ENCODE results near the gene STXBP4. TPM values are rescaled to one million over a fixed set of nuclear protein-coding genes. Genes with fewer than 3 reads are reported as not detected.

The STXBP4 gene
- total RNA-seq, 2 donors from 2014 or later, result 6.1 to 7.4 TPM

DNA sequence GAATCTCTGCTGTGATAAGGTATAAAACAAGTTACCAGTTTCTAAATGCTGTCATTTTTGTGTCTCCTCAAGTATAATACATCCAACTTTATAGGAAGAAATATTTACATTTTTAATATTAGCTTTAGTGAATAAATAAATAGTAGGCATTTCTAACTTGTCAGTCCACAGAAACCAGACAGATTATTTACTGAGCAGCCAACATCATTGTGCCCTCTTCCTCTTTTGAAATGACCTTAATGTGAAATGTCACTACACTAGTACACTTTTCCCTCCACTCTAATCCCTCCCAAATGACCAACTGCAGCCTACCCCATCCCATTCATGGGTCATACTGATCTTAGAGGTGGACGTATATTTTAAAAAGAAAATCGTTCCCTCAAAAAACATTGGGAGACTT is 9.2 kb downstream of the STXBP4 start:
- Mint-ChIP-seq H3K4me3 (no peak overlapping the region), H3K4me1 (peaks cover 11% of the 10 kb centered on the region), H3K27ac (no peak overlapping the region), H3K27me3 (no peaks in the 10 kb centered on the region), H3K36me3 (ENCODE audit: low read depth) (no peaks in the 10 kb centered on the region)
- DNase-seq (no peak), ATAC-seq (no peak)
- H3K9me3 ChIP-seq (ENCODE audit: control insufficient read depth, low read length, poor library complexity, severe bottlenecking), result no peaks in the 10 kb centered on the region

DNA sequence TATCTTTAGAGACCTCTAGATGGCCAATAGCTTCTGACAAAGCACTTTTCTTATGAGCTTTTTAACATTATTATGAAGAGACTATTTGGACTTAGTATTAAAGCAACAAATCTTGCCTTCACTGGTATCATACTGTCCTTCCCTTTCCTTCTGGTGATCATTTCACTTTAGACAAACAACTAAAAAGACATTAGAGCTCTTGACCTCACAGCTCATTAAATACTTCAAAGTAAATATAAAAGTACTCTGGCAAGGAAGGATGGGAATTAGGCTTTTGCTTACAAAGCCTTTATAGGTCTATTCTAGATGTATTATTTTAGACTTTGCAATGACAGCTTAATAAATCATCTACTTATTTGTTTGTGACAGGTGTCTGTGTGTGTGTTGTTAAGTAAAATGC is 11.1 kb downstream of the STXBP4 start:
- Mint-ChIP-seq H3K27ac (no peak overlapping the region), H3K4me3 (no peak overlapping the region), H3K36me3 (ENCODE audit: low read depth) (peaks cover under 1% of the 10 kb centered on the region), H3K4me1 (peaks cover 10% of the 10 kb centered on the region), H3K27me3 (no peaks in the 10 kb centered on the region)
- ATAC-seq (no peak), DNase-seq (no peak)
- no peaks in the 10 kb centered on the region for H3K9me3 ChIP-seq (ENCODE audit: control insufficient read depth, low read length, poor library complexity, severe bottlenecking)

DNA sequence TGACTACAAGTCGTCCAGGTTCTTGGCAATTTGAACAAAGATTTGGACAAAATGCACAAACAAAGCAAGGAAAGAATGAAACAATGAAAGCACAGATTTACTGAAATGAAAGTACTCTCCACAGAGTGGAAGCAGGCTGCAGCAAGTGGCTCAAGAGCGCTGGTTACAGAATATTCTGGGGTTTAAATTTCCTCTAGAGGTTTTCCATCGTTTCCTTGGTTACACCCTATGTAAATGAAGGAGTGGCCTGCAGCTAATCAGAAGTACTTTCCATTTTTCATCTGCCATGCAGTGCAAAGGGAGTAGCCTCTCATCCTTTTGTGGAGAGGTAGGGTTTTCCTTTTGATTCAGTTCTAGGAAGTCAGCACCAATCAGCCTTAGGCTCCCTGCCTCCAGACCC is 11.8 kb downstream of the STXBP4 start:
- DNase-seq (no peak), ATAC-seq (no peak)
- peaks cover 2% of the 10 kb centered on the region for H3K36me3 Mint-ChIP-seq (ENCODE audit: low read depth)
- no peaks in the 10 kb centered on the region for H3K9me3 ChIP-seq (ENCODE audit: control insufficient read depth, low read length, poor library complexity, severe bottlenecking)
- no peaks in the 10 kb centered on the region for H3K27me3 Mint-ChIP-seq
- peaks cover 12% of the 10 kb centered on the region for H3K4me1 Mint-ChIP-seq
- H3K27ac Mint-ChIP-seq, result no peak overlapping the region
- no peak overlapping the region for H3K4me3 Mint-ChIP-seq

DNA sequence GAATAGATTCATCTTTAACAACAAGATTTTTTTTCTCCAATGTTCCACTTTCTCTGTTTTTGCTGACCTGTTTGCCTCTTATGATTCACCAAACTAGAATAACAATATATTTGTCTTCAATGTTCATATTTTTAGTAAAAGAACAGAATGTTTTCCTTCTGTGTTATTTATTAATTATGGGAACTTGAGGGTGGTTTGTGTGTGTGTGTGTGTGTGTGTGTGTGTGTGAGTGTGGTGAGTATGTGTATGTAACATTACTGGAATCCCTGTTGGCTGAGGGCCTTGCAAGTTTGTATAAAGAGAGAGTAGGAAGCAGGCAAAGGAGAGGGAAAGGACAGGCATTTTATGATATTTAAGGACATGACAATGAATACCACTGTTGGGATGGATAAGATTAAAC is 13.8 kb downstream of the STXBP4 start:
- ATAC-seq, result no peak
- peaks cover 5% of the 10 kb centered on the region for H3K4me1 Mint-ChIP-seq
- H3K27me3 Mint-ChIP-seq, result no peaks in the 10 kb centered on the region

DNA sequence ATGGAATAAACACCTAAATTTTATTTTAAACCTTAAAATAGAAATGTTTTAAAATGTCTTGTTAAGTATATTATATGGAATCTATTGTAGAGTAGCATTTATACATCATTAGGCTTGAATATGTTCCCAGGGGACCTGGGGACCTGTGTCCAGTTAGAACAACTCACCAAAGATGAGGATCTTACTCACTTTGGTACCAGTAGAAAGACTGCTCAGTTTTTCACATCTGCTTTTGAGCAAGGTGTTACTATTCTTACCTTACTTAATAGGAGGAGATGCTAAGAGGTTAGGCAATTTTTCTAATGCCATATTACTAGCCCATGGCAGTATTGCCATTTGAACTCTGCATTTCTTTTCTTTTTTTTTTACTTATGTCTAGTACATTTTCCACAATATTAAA is 14.7 kb downstream of the STXBP4 start:
- no peaks in the 10 kb centered on the region for H3K9me3 ChIP-seq (ENCODE audit: control insufficient read depth, low read length, poor library complexity, severe bottlenecking)
- ATAC-seq (no peak), DNase-seq (no peak)
- H3K36me3 Mint-ChIP-seq (ENCODE audit: low read depth), result peaks cover 2% of the 10 kb centered on the region
- H3K4me1 Mint-ChIP-seq, result peaks cover 5% of the 10 kb centered on the region
- H3K4me3 Mint-ChIP-seq, result no peak overlapping the region
- H3K27ac Mint-ChIP-seq, result no peak overlapping the region
- no peaks in the 10 kb centered on the region for H3K27me3 Mint-ChIP-seq

More for the DNA sequence above, 13.8 kb downstream of the STXBP4 start:
- no peak for DNase-seq
- H3K4me3 Mint-ChIP-seq, result no peak overlapping the region
- H3K9me3 ChIP-seq (ENCODE audit: control insufficient read depth, low read length, poor library complexity, severe bottlenecking), result no peaks in the 10 kb centered on the region
- H3K36me3 Mint-ChIP-seq (ENCODE audit: low read depth), result peaks cover 2% of the 10 kb centered on the region
- no peak overlapping the region for H3K27ac Mint-ChIP-seq

DNA sequence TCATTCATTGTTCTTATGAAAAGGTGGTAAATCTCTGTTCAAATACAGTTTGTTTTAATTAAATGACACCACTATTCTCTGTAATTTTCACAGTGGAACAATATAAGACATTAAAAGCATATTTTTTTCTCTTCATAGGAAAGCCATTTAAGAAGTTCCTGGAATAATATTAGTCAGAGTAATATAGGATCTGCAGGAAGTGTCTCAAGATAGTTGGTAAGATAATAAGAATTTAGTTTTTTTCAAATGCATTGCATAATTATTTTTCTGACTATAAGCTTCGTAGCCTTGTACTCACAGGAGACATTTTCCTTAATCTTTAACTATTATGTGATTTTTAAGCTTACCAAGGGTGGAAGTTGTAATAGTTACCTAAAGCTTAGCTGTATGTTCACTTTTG is 16.9 kb downstream of the STXBP4 start:
- H3K27ac Mint-ChIP-seq, result no peak overlapping the region
- no peak for DNase-seq
- H3K27me3 Mint-ChIP-seq, result no peaks in the 10 kb centered on the region
- ATAC-seq, result no peak
- H3K4me1 Mint-ChIP-seq, result peaks cover 5% of the 10 kb centered on the region
- no peak overlapping the region for H3K4me3 Mint-ChIP-seq
- no peaks in the 10 kb centered on the region for H3K9me3 ChIP-seq (ENCODE audit: control insufficient read depth, low read length, poor library complexity, severe bottlenecking)
- H3K36me3 Mint-ChIP-seq (ENCODE audit: low read depth), result peaks cover 2% of the 10 kb centered on the region

DNA sequence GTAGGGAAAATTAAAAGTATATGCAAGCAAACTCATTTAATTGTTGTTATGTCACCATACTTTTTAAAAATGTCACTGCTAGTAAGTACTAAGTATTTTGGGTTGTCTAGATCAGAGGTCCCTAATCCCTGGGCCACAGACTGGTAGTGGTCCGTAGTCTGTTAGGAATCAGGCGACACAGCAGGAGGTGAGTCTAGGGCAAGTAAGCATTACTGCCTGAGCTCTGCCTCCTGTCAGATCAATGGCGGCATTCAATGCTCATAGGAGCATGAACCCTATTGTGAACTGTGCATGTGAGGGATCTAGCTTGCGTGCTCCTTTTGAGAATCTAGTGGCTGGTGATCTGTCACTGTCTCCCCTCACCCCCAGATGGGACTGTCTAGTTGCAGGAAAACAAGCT is 21.6 kb downstream of the STXBP4 start:
- no peaks in the 10 kb centered on the region for H3K27me3 Mint-ChIP-seq
- no peak overlapping the region for H3K4me3 Mint-ChIP-seq
- ATAC-seq (no peak), DNase-seq (no peak)
- no peaks in the 10 kb centered on the region for H3K9me3 ChIP-seq (ENCODE audit: control insufficient read depth, low read length, poor library complexity, severe bottlenecking)
- no peak overlapping the region for H3K27ac Mint-ChIP-seq
- peaks cover 5% of the 10 kb centered on the region for H3K36me3 Mint-ChIP-seq (ENCODE audit: low read depth)
- no peaks in the 10 kb centered on the region for H3K4me1 Mint-ChIP-seq

DNA sequence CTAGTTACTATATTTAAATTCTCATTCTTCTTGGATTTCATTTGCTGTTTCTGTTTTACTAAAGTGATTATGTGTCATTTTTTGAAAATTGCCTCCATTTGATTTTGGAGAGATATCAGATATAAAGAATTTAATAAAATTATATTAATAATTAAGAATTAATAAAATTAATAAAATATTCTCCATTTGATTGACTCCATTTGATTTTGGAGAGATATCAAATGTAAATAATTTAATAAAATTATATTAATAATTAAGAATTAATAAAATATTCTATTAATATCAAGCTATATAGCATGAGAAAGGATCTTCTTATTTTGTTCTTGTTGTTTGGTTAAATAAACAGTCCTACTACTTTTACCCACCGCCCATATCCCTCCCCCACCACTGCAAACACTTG is 23.0 kb downstream of the STXBP4 start:
- H3K4me1 Mint-ChIP-seq, result no peaks in the 10 kb centered on the region
- peaks cover 5% of the 10 kb centered on the region for H3K36me3 Mint-ChIP-seq (ENCODE audit: low read depth)
- no peaks in the 10 kb centered on the region for H3K9me3 ChIP-seq (ENCODE audit: control insufficient read depth, low read length, poor library complexity, severe bottlenecking)
- no peak overlapping the region for H3K27ac Mint-ChIP-seq
- DNase-seq, result no peak
- H3K4me3 Mint-ChIP-seq, result no peak overlapping the region
- no peak for ATAC-seq
- no peaks in the 10 kb centered on the region for H3K27me3 Mint-ChIP-seq

DNA sequence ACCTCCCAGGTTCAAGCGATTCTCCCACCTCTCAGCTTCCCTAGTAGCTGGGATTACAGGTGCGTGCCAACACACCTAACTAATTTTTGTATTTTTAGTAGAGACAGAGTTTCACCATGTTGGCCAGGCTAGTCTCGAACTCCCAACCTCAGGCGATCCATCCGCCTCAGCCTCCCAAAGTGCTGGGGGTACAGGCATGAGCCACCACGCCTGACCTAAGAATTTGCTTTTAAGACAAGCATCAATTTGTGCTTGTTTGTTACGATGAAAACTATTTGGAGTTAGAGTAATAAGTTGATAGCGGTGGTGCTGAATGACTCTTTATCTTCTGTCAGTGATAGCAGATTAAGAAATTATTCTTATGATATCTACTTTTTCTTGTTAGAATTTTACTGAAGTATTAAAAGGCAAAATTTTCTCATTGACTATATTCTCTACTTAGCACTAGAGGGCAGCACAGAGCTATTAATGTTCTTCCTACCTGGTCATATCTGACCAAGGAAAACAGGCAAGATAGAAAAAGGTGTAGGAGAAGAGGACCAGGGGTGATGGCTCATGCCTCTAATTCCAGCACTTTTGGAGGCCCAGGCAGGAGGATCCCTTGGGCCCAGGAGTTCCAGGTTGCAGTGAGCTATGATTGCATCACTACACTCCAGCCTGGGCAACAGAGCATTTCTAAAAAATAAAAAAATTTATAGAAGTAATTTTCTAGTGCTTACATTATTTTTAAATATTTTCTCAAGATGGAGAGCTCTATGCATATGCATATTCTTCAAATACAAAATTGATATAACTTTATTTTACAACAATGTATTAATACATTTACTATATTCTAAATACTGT is 24.5 kb downstream of the STXBP4 start:
- no peaks in the 10 kb centered on the region for H3K9me3 ChIP-seq (ENCODE audit: control insufficient read depth, low read length, poor library complexity, severe bottlenecking)
- H3K4me1 Mint-ChIP-seq, result no peaks in the 10 kb centered on the region
- peaks cover 5% of the 10 kb centered on the region for H3K36me3 Mint-ChIP-seq (ENCODE audit: low read depth)
- DNase-seq (no peak), ATAC-seq (peak; percentile 82)
- no peaks in the 10 kb centered on the region for H3K27me3 Mint-ChIP-seq
- no peak overlapping the region for H3K4me3 Mint-ChIP-seq
- no peak overlapping the region for H3K27ac Mint-ChIP-seq

DNA sequence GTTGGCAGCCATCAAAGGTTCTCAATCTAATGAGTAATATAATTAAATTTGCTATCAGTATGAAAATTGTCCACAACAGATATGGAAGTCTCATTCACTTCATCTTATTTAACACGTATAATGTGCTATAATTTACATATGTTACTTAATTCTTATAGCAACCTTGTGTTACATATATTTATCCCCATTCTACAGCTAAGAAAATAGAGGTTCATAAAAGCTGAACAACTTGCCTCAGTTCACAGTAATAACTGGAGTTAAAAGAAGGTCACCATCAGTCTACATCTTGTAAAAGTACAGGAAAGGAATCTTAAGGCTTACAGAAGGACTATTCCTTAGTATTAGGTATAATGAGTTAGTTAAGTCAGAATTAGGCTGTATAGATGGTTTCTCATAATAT is 27.9 kb downstream of the STXBP4 start:
- no peaks in the 10 kb centered on the region for H3K4me1 Mint-ChIP-seq
- H3K4me3 Mint-ChIP-seq, result no peak overlapping the region
- DNase-seq (no peak), ATAC-seq (no peak)
- no peaks in the 10 kb centered on the region for H3K9me3 ChIP-seq (ENCODE audit: control insufficient read depth, low read length, poor library complexity, severe bottlenecking)
- H3K27ac Mint-ChIP-seq, result peak overlapping the region; percentile 16
- H3K27me3 Mint-ChIP-seq, result no peaks in the 10 kb centered on the region
- peaks cover 5% of the 10 kb centered on the region for H3K36me3 Mint-ChIP-seq (ENCODE audit: low read depth)

DNA sequence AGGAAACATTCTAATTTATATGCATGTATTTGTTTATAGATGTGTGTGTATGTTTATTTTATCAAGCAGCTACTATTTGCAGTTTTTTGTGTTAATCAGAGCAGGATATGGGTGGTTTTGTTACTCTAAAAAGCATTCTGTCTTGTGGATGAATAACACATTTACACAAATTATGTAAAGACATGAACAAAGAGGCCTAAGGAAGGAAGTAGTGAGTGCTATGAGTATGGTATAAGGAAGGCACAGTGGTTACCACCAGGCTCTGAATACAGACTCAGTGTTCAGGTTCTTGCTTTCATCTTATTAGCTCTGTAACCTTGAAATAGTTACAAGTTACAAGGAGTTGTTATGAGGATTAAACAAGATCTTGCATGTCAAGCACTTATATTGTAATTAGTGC is 33.9 kb downstream of the STXBP4 start:
- ATAC-seq (no peak), DNase-seq (no peak)
- Mint-ChIP-seq H3K4me1 (peaks cover 7% of the 10 kb centered on the region), H3K27me3 (no peaks in the 10 kb centered on the region), H3K4me3 (no peak overlapping the region), H3K27ac (no peak overlapping the region), H3K36me3 (ENCODE audit: low read depth) (no peaks in the 10 kb centered on the region)
- H3K9me3 ChIP-seq (ENCODE audit: control insufficient read depth, low read length, poor library complexity, severe bottlenecking), result no peaks in the 10 kb centered on the region

DNA sequence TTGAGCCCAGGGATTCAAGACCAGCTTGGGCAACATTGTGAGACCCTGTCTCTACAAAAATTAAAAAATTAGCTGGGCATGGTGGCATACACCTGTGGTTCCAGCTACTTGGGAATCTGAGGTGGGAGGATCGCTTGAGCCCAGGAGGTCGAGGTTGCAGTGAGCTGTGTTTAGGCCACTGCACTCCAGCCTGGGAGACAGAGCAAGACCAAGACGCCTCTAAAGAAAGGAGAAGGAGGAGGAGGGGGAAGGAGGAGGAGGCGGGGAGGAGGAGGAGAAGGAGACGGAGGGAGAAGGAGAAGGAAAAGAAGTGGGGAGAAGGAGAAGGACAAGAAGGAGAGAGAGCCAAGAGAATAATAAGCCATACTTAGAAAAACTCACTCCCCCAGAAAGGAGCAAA is 35.9 kb downstream of the STXBP4 start:
- DNase-seq (no peak), ATAC-seq (no peak)
- no peak overlapping the region for H3K27ac Mint-ChIP-seq
- no peaks in the 10 kb centered on the region for H3K27me3 Mint-ChIP-seq
- peaks cover 7% of the 10 kb centered on the region for H3K4me1 Mint-ChIP-seq
- H3K9me3 ChIP-seq (ENCODE audit: control insufficient read depth, low read length, poor library complexity, severe bottlenecking), result no peaks in the 10 kb centered on the region
- no peaks in the 10 kb centered on the region for H3K36me3 Mint-ChIP-seq (ENCODE audit: low read depth)
- no peak overlapping the region for H3K4me3 Mint-ChIP-seq

DNA sequence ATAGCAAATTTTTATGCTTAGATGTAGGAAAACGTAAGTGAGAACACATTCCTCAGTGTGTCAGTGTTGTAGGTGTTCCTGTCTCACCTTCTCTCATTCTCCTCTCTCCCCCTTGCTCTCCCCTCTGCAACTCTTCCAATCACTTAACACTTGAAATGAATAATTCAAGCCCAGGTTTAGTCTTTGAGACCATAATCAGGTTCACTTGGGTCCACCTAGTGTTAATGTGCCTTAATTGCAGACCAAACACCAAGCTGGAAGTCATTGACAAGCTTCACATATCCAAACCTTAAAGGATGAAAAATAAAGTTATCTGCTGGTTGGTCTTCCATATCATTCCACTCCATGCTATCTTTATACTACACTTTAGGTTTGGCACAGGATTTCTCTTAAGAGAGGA is 37.0 kb downstream of the STXBP4 start:
- Mint-ChIP-seq H3K4me3 (no peak overlapping the region), H3K4me1 (peaks cover 7% of the 10 kb centered on the region), H3K36me3 (ENCODE audit: low read depth) (no peaks in the 10 kb centered on the region), H3K27ac (no peak overlapping the region), H3K27me3 (no peaks in the 10 kb centered on the region)
- no peaks in the 10 kb centered on the region for H3K9me3 ChIP-seq (ENCODE audit: control insufficient read depth, low read length, poor library complexity, severe bottlenecking)
- DNase-seq, result no peak
- ATAC-seq, result peak; percentile 52

DNA sequence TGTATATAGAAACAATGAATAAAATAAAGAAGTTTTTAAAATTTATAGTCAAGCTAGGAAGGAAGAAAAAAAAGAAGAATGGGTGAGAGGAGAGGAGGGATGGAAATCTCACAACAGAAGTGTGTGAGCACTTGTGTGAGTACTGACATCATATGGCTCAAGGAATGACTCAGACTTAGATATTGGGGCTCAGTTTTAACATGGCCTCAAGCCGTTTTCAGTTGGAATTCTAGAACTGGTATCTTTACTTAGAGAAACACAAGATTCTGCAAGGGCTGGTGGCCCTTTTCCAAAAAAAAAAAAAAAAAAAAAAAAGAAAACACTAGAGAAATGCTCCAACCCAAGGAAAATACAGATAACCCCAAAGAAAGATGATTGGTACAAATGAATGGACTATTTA is 55.1 kb downstream of the STXBP4 start:
- H3K4me1 Mint-ChIP-seq, result peaks cover 4% of the 10 kb centered on the region
- no peak overlapping the region for H3K4me3 Mint-ChIP-seq
- no peaks in the 10 kb centered on the region for H3K9me3 ChIP-seq (ENCODE audit: control insufficient read depth, low read length, poor library complexity, severe bottlenecking)
- no peaks in the 10 kb centered on the region for H3K27me3 Mint-ChIP-seq
- DNase-seq (no peak), ATAC-seq (no peak)
- H3K27ac Mint-ChIP-seq, result no peak overlapping the region
- peaks cover 5% of the 10 kb centered on the region for H3K36me3 Mint-ChIP-seq (ENCODE audit: low read depth)

Measured in T-helper 17 cell (primary cell).